Liver (tissue), 9 donors: Measurements from ENCODE around the gene PIEZO1. TPM values are rescaled to one million over a fixed set of nuclear protein-coding genes. Genes with fewer than 3 reads are reported as not detected.

Experiments used
- DNase-seq: peaks from one replicate; pipeline ENCODE4 v3.0.0-alpha.2; 2017; ENCODE audit warnings: low spot score
- H3K27ac ChIP-seq, 2 donors: one replicate each; pipeline ENCODE4 v1.7.0; 2013; ENCODE audit warnings: inconsistent platforms in 2 of 2, low read length in 2 of 2, control low read depth in 1 of 2, low read depth in 1 of 2, mild to moderate bottlenecking in 1 of 2
- H3K27me3 ChIP-seq, 4 donors: one replicate each; pipeline versions ENCODE4 v1.6.1 to v1.7.0; 2013; ENCODE audit warnings: low read length in 3 of 4, inconsistent platforms in 1 of 4, mild to moderate bottlenecking in 1 of 4, moderate library complexity in 1 of 4; ENCODE audit not compliant: control insufficient read depth in 4 of 4, insufficient read depth in 4 of 4
- H3K36me3 ChIP-seq, 4 donors: one replicate each; pipeline versions ENCODE4 v1.6.1 to v1.7.0; 2013; ENCODE audit warnings: low read length in 3 of 4, mild to moderate bottlenecking in 3 of 4, low read depth in 1 of 4, moderate library complexity in 1 of 4; ENCODE audit not compliant: control insufficient read depth in 4 of 4, insufficient read depth in 3 of 4
- H3K4me1 ChIP-seq, 4 donors: one replicate each; pipeline versions ENCODE4 v1.6.1 to v1.7.0; 2013; ENCODE audit warnings: low read length in 3 of 4, mild to moderate bottlenecking in 3 of 4, moderate library complexity in 1 of 4; ENCODE audit not compliant: control insufficient read depth in 4 of 4, insufficient read depth in 4 of 4
- H3K4me3 ChIP-seq, 3 donors: one replicate each; pipeline versions ENCODE4 v1.6.1 to v1.7.0; 2013; ENCODE audit warnings: low read length in 3 of 3, control low read depth in 1 of 3, low read depth in 1 of 3, mild to moderate bottlenecking in 1 of 3
- H3K9ac ChIP-seq, 2 donors: one replicate each; pipeline ENCODE4 v1.7.0; 2013; ENCODE audit warnings: low read length in 2 of 2, mild to moderate bottlenecking in 2 of 2, moderate library complexity in 2 of 2, control low read depth in 1 of 2, low read depth in 1 of 2
- H3K9me3 ChIP-seq, 4 donors: one replicate each; pipeline versions ENCODE4 v1.6.1 to v1.7.0; 2013; ENCODE audit warnings: low read length in 3 of 4; ENCODE audit not compliant: control insufficient read depth in 4 of 4
- CTCF ChIP-seq: fragments of 150-350 bp; IDR thresholded peaks from 2 replicates; pipeline ENCODE4 v1.5.1; 2017; ENCODE audit warnings: improper control_type of control experiment, low read depth, low read length; ENCODE audit not compliant: missing input control
- EGR1 ChIP-seq, 2 donors: IDR thresholded peaks; 2 replicates each; pipeline ENCODE4 v1.6.1; 2016 to 2018; ENCODE audit warnings: antibody characterized with exemption in 2 of 2, low read depth in 2 of 2
- FOXA1 ChIP-seq: IDR thresholded peaks from 2 replicates; pipeline ENCODE4 v1.6.1; 2016; ENCODE audit warnings: antibody characterized with exemption
- FOXA2 ChIP-seq: IDR thresholded peaks from 2 replicates; pipeline ENCODE4 v1.6.1; 2016; ENCODE audit warnings: antibody characterized with exemption
- GABPA ChIP-seq, 2 donors: IDR thresholded peaks in 1 of 2; conservative IDR thresholded peaks in 1 of 2; 2 replicates each; pipeline ENCODE4 v1.6.1; 2016; ENCODE audit warnings: antibody characterized with exemption in 2 of 2, mild to moderate bottlenecking in 1 of 2, moderate library complexity in 1 of 2
- HNF4A ChIP-seq, 2 donors: conservative IDR thresholded peaks; 2 replicates each; pipeline ENCODE4 v1.6.1; 2016; ENCODE audit warnings: antibody characterized with exemption in 2 of 2, mild to moderate bottlenecking in 2 of 2
- HNF4G ChIP-seq: IDR thresholded peaks from 2 replicates; pipeline ENCODE4 v1.6.1; 2016; ENCODE audit warnings: antibody characterized with exemption
- JUND ChIP-seq, 2 donors: IDR thresholded peaks; 2 replicates each; pipeline ENCODE4 v1.6.1; 2016; ENCODE audit warnings: antibody characterized with exemption in 2 of 2
- NR2F2 ChIP-seq: IDR thresholded peaks from 2 replicates; pipeline ENCODE4 v1.6.1; 2016; ENCODE audit warnings: antibody characterized with exemption
- RAD21 ChIP-seq, 2 donors: IDR thresholded peaks; 2 replicates each; pipeline ENCODE4 v1.6.1; 2016; ENCODE audit warnings: antibody characterized with exemption in 2 of 2, mild to moderate bottlenecking in 2 of 2
- REST ChIP-seq: IDR thresholded peaks from 2 replicates; pipeline ENCODE4 v1.6.1; 2016; ENCODE audit warnings: antibody characterized with exemption, mild to moderate bottlenecking
- RXRA ChIP-seq, 2 donors: IDR thresholded peaks; 2 replicates each; pipeline ENCODE4 v1.6.1; 2017 to 2018; ENCODE audit warnings: antibody characterized with exemption in 2 of 2, mild to moderate bottlenecking in 1 of 2
- SP1 ChIP-seq: IDR thresholded peaks from 2 replicates; pipeline ENCODE4 v1.6.1; 2018; ENCODE audit warnings: antibody characterized with exemption, mild to moderate bottlenecking
- TAF1 ChIP-seq: conservative IDR thresholded peaks from 2 replicates; pipeline ENCODE4 v1.6.1; 2016; ENCODE audit warnings: antibody characterized with exemption, mild to moderate bottlenecking
- YY1 ChIP-seq: IDR thresholded peaks from 2 replicates; pipeline ENCODE4 v1.6.1; 2016; ENCODE audit warnings: antibody characterized with exemption, mild to moderate bottlenecking
- ZBTB33 ChIP-seq: IDR thresholded peaks from 2 replicates; pipeline ENCODE4 v1.6.1; 2016; ENCODE audit warnings: antibody characterized with exemption
- WGBS: extraction: QIAGEN DNeasy Blood & Tissue Kit; methylation state at CpG from one replicate; pipeline ENCODE4 v1.1.7; 2013; 5-methylcytosine and 5-hydroxymethylcytosine counted together
- polyA plus RNA-seq, 2 donors: library from polyadenylated mRNA; stranded (reverse) in 1 of 2; unstranded in 1 of 2; fragments of 200-250 nt in 1 of 2; fragments of >200 nt in 1 of 2; fragmentation: Nextera tagmentation in 1 of 2; extraction: Ambion mirVana in 1 of 2; gene quantifications; one replicate each; pipeline versions ENCODE4 v1.2.1 to v1.2.3, GENCODE V29; 2013 to 2015
- total RNA-seq, 2 donors: library from RNA; depleted of rRNA; stranded (reverse); fragments of >200 nt; gene quantifications; one replicate each; pipeline ENCODE4 v1.2.3, GENCODE V29; 2014
- TF ChIP-seq, protein P1 (sequence below): IDR thresholded peaks from 2 replicates; pipeline ENCODE4 v1.6.1; 2016; ENCODE audit warnings: antibody characterized with exemption
- TF ChIP-seq, protein P2 (sequence below): IDR thresholded peaks from 2 replicates; pipeline ENCODE4 v1.6.1; 2016; ENCODE audit warnings: antibody characterized with exemption
- donor health status: healthy.
- donor health status: healthy.
- donor health status: healthy.
- donor health status: healthy.
- donor health status: healthy.

PIEZO1 gene
- total and polyA plus RNA-seq, 4 donors: 15.3 to 74.7 (median 59.2) TPM

- Histone ChIP-seq H3K4me1 (peaks cover 6 to 32% (median 24%) of the 10 kb centered on the region in 4 donors), H3K27me3 (no peaks in the 10 kb centered on the region), H3K27ac (peak overlapping the region; percentile 24 to 64), H3K9ac (no peak overlapping the region), H3K4me3 (no peak overlapping the region), H3K36me3 (no peaks in the 10 kb centered on the region), H3K9me3 (no peaks in the 10 kb centered on the region)
- TF ChIP-seq RXRA (IDR thresholded peaks at IDR 0.05): peak; percentile 98 to 99
- peak; percentile 43 to 57 for TF ChIP-seq RAD21 (IDR thresholded peaks at IDR 0.05)
- TF ChIP-seq HNF4A (conservative IDR thresholded peaks at IDR 0.05): peak; percentile 100
- TF ChIP-seq YY1: peak; percentile 66
- TF ChIP-seq NR2F2: peak; percentile 92
- peak in 1 of 2 donors; percentile 69 for TF ChIP-seq EGR1 (IDR thresholded peaks at IDR 0.05; ENCODE audit: low read depth in 2 of 2)
- TF ChIP-seq GABPA (IDR thresholded peaks at IDR 0.05 in 1 of 2, conservative IDR thresholded peaks at IDR 0.05 in 1 of 2): peak in 1 of 2 donors; percentile 53
- TF ChIP-seq, protein P1, sequence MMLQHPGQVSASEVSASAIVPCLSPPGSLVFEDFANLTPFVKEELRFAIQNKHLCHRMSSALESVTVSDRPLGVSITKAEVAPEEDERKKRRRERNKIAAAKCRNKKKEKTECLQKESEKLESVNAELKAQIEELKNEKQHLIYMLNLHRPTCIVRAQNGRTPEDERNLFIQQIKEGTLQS: peak; percentile 52
- TF ChIP-seq, protein P2, sequence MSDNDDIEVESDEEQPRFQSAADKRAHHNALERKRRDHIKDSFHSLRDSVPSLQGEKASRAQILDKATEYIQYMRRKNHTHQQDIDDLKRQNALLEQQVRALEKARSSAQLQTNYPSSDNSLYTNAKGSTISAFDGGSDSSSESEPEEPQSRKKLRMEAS: peak; percentile 87
- peak; percentile 40 to 75 for TF ChIP-seq JUND (IDR thresholded peaks at IDR 0.05)
- TF ChIP-seq HNF4G: peak; percentile 99
- peak; percentile 84 for TF ChIP-seq REST
- TF ChIP-seq FOXA2: peak; percentile 34
- TF ChIP-seq TAF1: no peak
- no peak for TF ChIP-seq ZBTB33
- TF ChIP-seq CTCF: no peak
- peak; percentile 45 for TF ChIP-seq FOXA1
- peak; percentile 97 for TF ChIP-seq SP1
- WGBS: 41% methylated on average over 11 of the region's 11 CpGs
- DNase-seq: no peak
These were observed 2.7 kb upstream of the PIEZO1 start for GRCh38 chr16:88787579-88788314.
